Left renal pelvis (tissue), 4 donors: ENCODE results near the gene CADPS2. TPM values are rescaled to one million over a fixed set of nuclear protein-coding genes. Genes with fewer than 3 reads are reported as not detected.
"Not testable (repeated sequence)": the region's sequence is repeated elsewhere in the genome, so short reads cannot be mapped to it uniquely, and the experiment has no call there.

Experiments
- DNase-seq, 4 donors: peaks; one replicate each; pipeline ENCODE4 v3.0.0-alpha.2; 2013; ENCODE audit warnings: low read depth in 4 of 4, low spot score in 3 of 4
- polyA plus RNA-seq, 4 donors: library from polyadenylated mRNA; unstranded; fragments of 120-200 nt; gene quantifications; one replicate each; pipeline ENCODE4 v1.2.1, GENCODE V29; 2013; ENCODE audit not compliant: insufficient read length in 4 of 4

Gene CADPS2
- polyA plus RNA-seq, 4 donors, result 42.6 to 124 (median 54.3) TPM

DNA sequence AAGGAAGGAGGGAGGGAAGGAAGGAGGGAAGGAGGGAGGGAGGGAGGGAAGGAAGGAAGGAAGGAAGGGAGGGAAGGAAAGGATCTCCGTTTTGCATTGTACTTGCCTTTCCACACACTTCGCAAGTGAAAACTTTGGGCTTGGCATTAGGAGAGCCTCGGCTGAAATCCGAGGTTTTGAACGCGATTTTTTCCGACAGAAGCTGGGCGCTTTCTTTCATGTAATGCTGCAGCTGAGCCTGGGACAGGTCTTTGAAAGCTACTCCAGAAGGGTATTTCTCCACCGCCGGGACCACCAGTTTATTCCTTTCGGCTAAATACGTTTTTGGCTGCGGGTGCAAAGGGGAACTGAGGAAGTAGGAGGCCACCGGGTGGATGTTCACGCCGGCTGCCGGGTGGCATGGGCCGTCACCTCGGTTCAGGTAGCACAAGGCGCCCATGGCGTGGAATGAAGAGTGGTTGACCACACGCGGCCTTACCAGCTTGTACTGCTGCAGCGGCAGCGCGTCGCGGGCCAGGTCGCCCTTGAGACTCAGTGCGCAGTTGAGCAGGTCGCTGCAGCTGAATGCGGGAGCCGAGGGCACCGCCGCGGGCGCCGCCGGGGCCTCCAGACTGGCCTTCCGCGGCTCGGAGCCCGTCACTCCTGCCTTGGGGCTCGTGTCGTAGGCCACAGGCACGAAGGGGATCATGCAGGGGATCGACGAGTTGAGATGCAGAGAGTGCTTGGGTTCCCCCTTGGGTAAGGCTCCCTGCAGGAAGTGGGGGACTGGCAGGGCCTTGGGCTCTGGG lies 582.5 kb downstream of the CADPS2 start:
- no peak for DNase-seq

DNA sequence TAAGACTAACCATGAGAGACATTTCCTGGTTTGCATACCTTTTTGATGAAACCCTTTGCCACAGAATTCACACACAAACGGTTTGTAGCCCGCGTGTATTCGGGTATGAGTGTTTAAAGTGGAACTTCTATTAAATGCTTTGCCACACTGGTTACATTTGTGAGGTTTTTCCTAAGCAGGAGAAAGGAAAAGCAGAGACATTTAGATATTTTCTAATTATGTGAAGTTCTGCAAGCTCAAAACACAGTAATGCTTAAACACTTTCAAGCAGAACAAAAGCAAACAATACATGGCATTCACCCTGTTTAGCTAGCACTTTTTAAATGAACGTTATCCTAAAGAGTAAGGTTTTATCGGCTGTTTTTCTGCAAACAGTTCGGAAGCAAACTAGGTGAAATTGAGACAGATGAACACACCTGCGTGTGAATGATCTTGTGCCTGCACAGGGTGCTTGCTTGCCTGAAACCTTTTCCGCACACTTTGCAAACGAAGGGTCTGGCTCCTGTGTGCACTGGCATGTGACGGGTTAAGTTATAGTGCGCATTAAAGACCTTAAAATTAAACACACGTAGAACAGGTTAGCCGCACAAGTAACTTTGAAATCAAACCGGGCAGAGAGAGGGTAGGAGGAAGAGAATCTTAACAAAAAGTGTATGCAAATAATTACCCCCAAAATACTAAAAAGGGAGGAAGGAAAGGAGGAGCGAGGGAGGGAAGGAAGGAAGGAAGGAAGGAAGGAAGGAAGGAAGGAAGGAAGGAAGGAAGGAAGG lies 583.3 kb downstream of the CADPS2 start:
- DNase-seq, result no peak

- no peak for DNase-seq
Observed at GRCh38 chr7:122301858-122302760, 584.2 kb downstream of the CADPS2 start.

DNA sequence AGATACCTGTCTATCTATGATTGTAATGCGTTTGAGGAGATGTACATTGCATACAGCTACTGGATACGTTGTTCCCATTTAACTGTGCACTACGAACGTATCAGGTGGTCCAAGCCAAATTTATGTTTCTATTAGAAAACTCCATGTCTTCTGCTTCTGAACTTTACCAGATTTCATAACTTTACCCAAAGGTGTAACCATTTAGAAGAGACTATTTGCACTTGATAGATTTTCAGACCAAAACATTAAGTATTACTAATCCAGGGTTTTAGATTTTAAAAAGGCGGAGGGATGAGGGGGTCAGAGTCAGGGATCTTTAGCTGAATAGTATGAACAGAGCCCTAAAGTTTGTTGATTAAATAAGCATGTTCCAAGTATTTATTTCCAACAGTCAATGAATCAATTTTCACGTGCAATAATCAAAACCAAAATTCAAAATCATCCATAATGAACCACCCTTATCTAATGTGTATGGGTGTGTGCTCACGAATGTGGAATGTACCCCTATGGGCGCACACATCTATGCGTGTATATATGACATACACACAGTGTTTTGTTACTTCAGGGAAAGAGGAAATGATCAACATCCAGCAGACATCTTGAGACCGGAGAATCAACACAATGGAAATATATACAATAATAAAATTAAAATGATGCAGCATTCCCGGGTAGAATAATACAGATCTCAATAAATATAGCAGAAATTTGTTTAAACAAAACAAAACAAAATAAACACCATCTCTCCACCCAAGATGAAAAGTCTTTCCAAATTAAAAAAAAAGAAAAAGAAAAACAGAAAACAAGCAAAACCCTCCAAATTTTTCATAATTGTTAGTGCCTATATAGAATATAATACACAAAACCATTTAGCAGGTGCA lies 585.1 kb downstream of the CADPS2 start:
- DNase-seq, result no peak

DNA sequence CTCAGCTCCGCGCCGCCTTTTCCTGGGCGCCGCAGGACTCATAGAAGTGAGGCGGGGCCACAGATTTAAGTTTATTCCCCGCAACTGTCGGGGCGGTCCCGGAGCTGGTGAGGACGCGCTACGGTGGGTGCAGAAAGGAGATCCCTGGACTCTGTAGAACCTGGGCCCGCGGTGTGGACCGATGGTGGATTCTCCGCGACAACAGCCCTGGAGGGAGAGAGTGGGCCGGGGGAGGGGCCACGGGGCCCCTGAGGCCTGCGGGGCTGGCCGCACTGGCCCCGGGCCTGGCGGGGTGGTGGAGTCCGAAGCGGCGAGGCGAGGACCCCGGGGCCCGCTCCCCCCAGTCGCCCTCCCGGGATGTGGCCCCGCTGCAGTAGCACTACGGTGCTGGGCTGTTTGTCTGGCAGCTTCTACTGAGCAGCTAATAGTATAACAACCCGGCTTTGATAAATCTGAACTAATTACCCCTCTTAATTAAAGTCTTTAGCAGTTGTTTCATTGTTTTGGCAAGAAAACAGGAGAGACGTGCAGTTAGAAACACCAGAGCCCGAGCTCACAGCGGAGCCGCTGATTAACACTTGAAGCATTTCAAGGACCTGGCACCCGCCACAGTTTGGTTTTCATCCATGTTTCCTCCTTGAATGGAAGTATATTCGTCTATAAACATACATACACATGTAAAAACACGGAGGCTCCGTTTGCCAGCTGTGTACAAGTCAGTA lies 585.9 kb downstream of the CADPS2 start:
- DNase-seq, result no peak

GRCh38 chr7:122299624-122300210 lies 586.5 kb downstream of the CADPS2 start:
- DNase-seq, result no peak

DNA sequence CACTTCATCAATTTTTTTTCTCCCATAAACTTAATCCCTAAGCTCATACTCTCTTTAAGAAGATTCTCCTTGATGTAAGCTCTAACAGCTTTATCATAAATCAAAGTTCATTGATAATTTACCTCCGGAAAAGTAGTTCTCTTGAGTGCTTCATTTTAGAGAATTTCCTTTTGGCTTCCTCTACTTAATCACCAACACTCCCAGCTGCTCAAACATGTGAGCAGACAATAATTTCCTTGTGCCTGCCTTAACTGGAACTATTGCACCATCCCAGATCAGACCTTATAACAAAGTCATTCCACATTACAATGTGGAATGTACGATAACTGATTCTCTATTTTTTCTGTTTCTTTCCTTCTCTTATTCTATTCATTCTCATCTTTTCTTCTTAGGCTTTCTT lies 587.6 kb downstream of the CADPS2 start:
- DNase-seq, result no peak

GRCh38 chr7:122298131-122298530 lies 588.1 kb downstream of the CADPS2 start:
- no peak for DNase-seq

GRCh38 chr7:122291189-122291588 lies 595.1 kb downstream of the CADPS2 start:
- no peak for DNase-seq

DNA sequence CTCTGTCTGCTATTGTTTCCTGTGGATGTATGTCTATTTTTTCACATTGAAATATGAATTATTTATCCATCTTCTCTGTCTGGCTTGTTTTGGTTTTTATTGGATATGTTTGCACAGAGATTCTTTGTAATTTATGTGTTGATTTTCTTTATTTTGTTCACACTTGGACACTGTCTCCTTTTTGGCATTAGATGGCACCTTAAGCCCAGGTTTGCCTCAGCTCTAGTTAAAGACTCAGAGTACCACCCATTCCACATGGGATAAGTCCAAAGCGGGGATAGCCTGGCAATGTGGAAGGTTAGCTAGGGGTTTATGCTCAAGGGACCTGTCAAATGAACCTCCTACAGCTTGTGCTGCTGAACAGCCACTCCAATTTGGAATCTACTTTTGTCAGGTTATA lies 595.8 kb downstream of the CADPS2 start:
- no peak for DNase-seq

- DNase-seq, result no peak
Observed at GRCh38 chr7:122289426-122289825, 596.8 kb downstream of the CADPS2 start.

DNA sequence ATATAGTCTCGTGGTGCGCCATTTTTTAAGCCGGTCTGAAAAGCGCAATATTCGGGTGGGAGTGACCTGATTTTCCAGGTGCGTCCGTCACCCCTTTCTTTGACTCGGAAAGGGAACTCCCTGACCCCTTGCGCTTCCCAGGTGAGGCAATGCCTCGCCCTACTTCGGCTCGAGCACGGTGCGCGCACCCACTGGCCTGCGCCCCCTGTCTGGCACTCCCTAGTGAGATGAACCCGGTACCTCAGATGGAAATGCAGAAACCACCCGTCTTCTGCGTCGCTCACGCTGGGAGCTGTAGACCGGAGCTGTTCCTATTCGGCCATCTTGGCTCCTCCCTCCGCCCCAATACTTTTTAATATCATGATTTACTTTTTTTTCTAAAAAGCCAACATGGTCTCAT lies 601.7 kb downstream of the CADPS2 start:
- DNase-seq, result not testable (repeated sequence)

GRCh38 chr7:122273117-122273516 lies 613.1 kb downstream of the CADPS2 start:
- no peak for DNase-seq

DNA sequence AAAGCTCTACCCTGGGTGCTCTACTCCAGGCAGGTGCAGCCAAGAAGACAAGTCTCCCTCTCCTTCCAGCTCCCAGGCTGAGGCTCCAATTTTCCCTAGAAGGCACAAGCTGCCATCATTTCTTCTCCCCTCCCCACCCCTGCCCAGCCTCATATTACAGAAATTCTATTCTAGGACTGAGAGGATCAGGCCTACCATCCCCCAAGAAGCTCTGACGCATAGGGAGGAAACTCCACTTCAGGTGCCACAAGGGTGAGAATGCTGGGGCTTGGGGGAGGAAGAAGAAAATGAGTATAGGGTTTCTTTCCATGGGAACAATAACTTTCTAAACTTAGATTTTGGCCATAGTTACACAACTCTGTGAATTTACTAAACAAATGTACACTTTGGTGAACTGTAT lies 617.0 kb downstream of the CADPS2 start:
- DNase-seq, result no peak

Other genes with a start within 250 kb of the CADPS2 start
- 1 to 10 TPM in 1 of 4 donors, under 1 TPM in 1, not detected in 2; 0.14 to 1.1 TPM for gene RNF133, start 187.3 kb downstream of the CADPS2 start, polyA plus RNA-seq
- gene RNF148, start 183.5 kb downstream of the CADPS2 start, polyA plus RNA-seq, result under 1 TPM in 3 of 4 donors, not detected in 1; 0.15 to 0.66 (median 0.16) TPM
- gene TAS2R16, start 109.2 kb upstream of the CADPS2 start, polyA plus RNA-seq, result not detected